Stimulated activated CD4-positive, alpha-beta T cell treated with anti-CD3 and anti-CD28 coated beads, Interleukin-15, amount 100 ng/mL, for 24 hours (primary cell): Measurements from ENCODE around the gene CENPVL2.
"Not testable (repeated sequence)": the region's sequence is repeated elsewhere in the genome, so short reads cannot be mapped to it uniquely, and the experiment has no call there.

Experiments used
- DNase-seq: peaks from one replicate; pipeline ENCODE4 v3.0.0-alpha.2; 2020

The CENPVL2 gene

GRCh38 chrX:51682720-51683062, at the start of gene CENPVL2:
TSS of gene CENPVL2 (minus strand) at chrX:51682831. CDS start at chrX:51682831, 0 bp downstream.
- not testable (repeated sequence) for DNase-seq

- DNase-seq: no peak
These were observed 45.6 kb upstream of the CENPVL2 start for GRCh38 chrX:51728202-51728601.

- not testable (repeated sequence) for DNase-seq
These were observed 30.5 kb upstream of the CENPVL2 start for GRCh38 chrX:51712943-51713647.

GRCh38 chrX:51710277-51711164, 27.9 kb upstream of the CENPVL2 start, which contains the start of gene CENPVL1:
TSS of gene CENPVL1 (plus strand) at chrX:51710512. CDS start at chrX:51710512, 0 bp downstream.
- not testable (repeated sequence) for DNase-seq

- DNase-seq: no peak
These were observed 14.8 kb upstream of the CENPVL2 start for GRCh38 chrX:51697397-51697796.

GRCh38 chrX:51694254-51694653, 11.6 kb upstream of the CENPVL2 start:
- no peak for DNase-seq

- not testable (repeated sequence) for DNase-seq
These were observed 567 bp downstream of the CENPVL2 start for GRCh38 chrX:51681808-51682719.

- DNase-seq: not testable (repeated sequence)
These were observed 2.8 kb downstream of the CENPVL2 start for GRCh38 chrX:51679689-51680433.

- DNase-seq: no peak
These were observed 16.6 kb downstream of the CENPVL2 start for GRCh38 chrX:51665981-51666380.

GRCh38 chrX:51643377-51643776, 39.3 kb downstream of the CENPVL2 start:
- DNase-seq: no peak

GRCh38 chrX:51641421-51642021, 41.1 kb downstream of the CENPVL2 start:
- peak; percentile 3 for DNase-seq

- DNase-seq: not testable (repeated sequence)
These were observed 46.1 kb downstream of the CENPVL2 start for GRCh38 chrX:51636511-51636910.
